ENCODE results near the gene OTOS. TPM values are rescaled to one million over a fixed set of nuclear protein-coding genes. Genes with fewer than 3 reads are reported as not detected.

The OTOS gene
- polyA plus RNA-seq, 1 donor from 2014 or later = not detected

DNA sequence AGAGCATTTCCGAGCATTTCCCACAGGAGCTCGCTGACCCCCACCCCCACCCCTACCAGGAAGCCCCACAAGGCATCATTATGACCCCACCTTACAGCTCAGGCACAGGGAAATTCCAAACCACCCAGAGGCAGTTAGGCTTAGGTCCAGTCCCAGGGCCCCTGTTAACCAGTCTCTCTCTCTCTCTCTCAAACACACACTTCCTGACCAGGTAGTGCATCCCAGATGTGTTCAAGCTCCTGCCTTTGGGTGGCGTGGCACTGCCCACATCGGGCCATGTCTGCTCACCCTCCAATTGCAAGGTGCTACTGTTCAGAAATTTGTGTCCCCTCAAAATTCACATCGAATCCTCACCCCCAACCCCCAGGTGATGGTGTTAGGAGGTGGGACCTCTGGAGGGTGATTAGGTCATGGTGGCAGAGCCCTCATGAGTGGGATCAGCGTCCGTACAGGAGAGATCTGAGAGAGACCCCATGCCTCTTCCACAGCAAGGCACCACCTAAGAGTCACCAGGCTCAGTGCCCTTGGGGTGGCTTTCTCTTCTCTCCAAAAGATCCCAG is 13.2 kb downstream of the OTOS start:
- H3F3A ChIP-seq (ENCODE audit: insufficient read depth, low read length, poor library complexity, severe bottlenecking) = no peaks in the 10 kb centered on the region
- no peaks in the 10 kb centered on the region for H4K20me1 ChIP-seq (ENCODE audit: insufficient read depth)
- TF ChIP-seq, protein P1, sequence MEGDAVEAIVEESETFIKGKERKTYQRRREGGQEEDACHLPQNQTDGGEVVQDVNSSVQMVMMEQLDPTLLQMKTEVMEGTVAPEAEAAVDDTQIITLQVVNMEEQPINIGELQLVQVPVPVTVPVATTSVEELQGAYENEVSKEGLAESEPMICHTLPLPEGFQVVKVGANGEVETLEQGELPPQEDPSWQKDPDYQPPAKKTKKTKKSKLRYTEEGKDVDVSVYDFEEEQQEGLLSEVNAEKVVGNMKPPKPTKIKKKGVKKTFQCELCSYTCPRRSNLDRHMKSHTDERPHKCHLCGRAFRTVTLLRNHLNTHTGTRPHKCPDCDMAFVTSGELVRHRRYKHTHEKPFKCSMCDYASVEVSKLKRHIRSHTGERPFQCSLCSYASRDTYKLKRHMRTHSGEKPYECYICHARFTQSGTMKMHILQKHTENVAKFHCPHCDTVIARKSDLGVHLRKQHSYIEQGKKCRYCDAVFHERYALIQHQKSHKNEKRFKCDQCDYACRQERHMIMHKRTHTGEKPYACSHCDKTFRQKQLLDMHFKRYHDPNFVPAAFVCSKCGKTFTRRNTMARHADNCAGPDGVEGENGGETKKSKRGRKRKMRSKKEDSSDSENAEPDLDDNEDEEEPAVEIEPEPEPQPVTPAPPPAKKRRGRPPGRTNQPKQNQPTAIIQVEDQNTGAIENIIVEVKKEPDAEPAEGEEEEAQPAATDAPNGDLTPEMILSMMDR (IDR thresholded peaks at IDR 0.05; ENCODE audit: poor library complexity, severe bottlenecking) = no peak
- TF ChIP-seq TAF1 (IDR thresholded peaks at IDR 0.05; ENCODE audit: low read depth) (no peak), EZH2 (IDR thresholded peaks at IDR 0.05; ENCODE audit: borderline replicate concordance, insufficient read depth, low read length, poor library complexity, severe bottlenecking) (no peak), RAD21 (conservative IDR thresholded peaks at IDR 0.05) (no peak), MXI1 (conservative IDR thresholded peaks at IDR 0.05; ENCODE audit: poor library complexity, severe bottlenecking) (no peak), EP300 (conservative IDR thresholded peaks at IDR 0.05; ENCODE audit: poor library complexity, severe bottlenecking) (no peak), POLR2AphosphoS5 (IDR thresholded peaks at IDR 0.05) (no peak)
- H3K27ac ChIP-seq (ENCODE audit: low read length) = no peak overlapping the region
- H3K4me3 ChIP-seq (ENCODE audit: low read length) = no peak overlapping the region
- no peaks in the 10 kb centered on the region for H3K79me2 ChIP-seq (replicated peaks; ENCODE audit: insufficient read depth, low read length)
- H3K9ac ChIP-seq (ENCODE audit: low read length) = no peak overlapping the region
- no peaks in the 10 kb centered on the region for H3K36me3 ChIP-seq (ENCODE audit: insufficient read depth, low read length)
- no peaks in the 10 kb centered on the region for H3K9me2 ChIP-seq (ENCODE audit: insufficient read depth, low read length)
- H3K27me3 ChIP-seq (ENCODE audit: insufficient read depth, low read depth, low read length) = no peaks in the 10 kb centered on the region
- H3K4me2 ChIP-seq (ENCODE audit: low read length) = no peak overlapping the region
- no peak overlapping the region for H2AFZ ChIP-seq (ENCODE audit: low read depth, low read length)
- H3K9me3 ChIP-seq (ENCODE audit: low read length) = no peaks in the 10 kb centered on the region

DNA sequence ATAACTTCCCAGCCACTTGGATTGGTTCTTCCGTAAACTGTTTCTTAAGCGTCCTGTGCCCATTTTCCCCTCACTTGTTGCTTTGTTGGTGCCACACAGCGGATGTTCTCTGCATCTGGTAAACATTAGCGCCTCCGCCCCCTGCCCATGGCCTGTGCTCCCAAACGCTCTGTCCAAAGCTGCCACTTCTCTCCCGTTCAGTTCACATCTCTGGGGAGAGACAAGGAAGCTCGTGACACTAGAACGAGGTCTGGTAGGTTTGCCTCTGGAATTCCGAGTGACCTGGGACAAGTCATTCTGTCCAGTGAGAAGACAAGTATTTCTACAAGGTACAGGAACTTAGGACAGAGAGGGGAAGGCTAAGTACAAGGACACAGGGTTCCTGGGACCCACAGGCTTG is 13.7 kb downstream of the OTOS start:
- H3K9me2 ChIP-seq (ENCODE audit: insufficient read depth, low read length) = no peaks in the 10 kb centered on the region
- TF ChIP-seq MXI1 (conservative IDR thresholded peaks at IDR 0.05; ENCODE audit: poor library complexity, severe bottlenecking) = no peak
- TF ChIP-seq, protein P2, sequence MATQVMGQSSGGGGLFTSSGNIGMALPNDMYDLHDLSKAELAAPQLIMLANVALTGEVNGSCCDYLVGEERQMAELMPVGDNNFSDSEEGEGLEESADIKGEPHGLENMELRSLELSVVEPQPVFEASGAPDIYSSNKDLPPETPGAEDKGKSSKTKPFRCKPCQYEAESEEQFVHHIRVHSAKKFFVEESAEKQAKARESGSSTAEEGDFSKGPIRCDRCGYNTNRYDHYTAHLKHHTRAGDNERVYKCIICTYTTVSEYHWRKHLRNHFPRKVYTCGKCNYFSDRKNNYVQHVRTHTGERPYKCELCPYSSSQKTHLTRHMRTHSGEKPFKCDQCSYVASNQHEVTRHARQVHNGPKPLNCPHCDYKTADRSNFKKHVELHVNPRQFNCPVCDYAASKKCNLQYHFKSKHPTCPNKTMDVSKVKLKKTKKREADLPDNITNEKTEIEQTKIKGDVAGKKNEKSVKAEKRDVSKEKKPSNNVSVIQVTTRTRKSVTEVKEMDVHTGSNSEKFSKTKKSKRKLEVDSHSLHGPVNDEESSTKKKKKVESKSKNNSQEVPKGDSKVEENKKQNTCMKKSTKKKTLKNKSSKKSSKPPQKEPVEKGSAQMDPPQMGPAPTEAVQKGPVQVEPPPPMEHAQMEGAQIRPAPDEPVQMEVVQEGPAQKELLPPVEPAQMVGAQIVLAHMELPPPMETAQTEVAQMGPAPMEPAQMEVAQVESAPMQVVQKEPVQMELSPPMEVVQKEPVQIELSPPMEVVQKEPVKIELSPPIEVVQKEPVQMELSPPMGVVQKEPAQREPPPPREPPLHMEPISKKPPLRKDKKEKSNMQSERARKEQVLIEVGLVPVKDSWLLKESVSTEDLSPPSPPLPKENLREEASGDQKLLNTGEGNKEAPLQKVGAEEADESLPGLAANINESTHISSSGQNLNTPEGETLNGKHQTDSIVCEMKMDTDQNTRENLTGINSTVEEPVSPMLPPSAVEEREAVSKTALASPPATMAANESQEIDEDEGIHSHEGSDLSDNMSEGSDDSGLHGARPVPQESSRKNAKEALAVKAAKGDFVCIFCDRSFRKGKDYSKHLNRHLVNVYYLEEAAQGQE (IDR thresholded peaks at IDR 0.05; ENCODE audit: borderline replicate concordance) = no peak
- H2AFZ ChIP-seq (ENCODE audit: low read depth, low read length) = no peak overlapping the region
- H4K20me1 ChIP-seq (ENCODE audit: insufficient read depth) = no peaks in the 10 kb centered on the region
- H3K27ac ChIP-seq (ENCODE audit: low read length) = no peak overlapping the region
- no peaks in the 10 kb centered on the region for H3K79me2 ChIP-seq (replicated peaks; ENCODE audit: insufficient read depth, low read length)
- no peak overlapping the region for H3K9ac ChIP-seq (ENCODE audit: low read length)
- H3K4me3 ChIP-seq (ENCODE audit: low read length) = no peak overlapping the region
- no peak overlapping the region for H3K4me2 ChIP-seq (ENCODE audit: low read length)
- H3K9me3 ChIP-seq (ENCODE audit: low read length) = no peaks in the 10 kb centered on the region
- no peaks in the 10 kb centered on the region for H3F3A ChIP-seq (ENCODE audit: insufficient read depth, low read length, poor library complexity, severe bottlenecking)
- no peaks in the 10 kb centered on the region for H3K27me3 ChIP-seq (ENCODE audit: insufficient read depth, low read depth, low read length)
- H3K36me3 ChIP-seq (ENCODE audit: insufficient read depth, low read length) = no peaks in the 10 kb centered on the region

DNA sequence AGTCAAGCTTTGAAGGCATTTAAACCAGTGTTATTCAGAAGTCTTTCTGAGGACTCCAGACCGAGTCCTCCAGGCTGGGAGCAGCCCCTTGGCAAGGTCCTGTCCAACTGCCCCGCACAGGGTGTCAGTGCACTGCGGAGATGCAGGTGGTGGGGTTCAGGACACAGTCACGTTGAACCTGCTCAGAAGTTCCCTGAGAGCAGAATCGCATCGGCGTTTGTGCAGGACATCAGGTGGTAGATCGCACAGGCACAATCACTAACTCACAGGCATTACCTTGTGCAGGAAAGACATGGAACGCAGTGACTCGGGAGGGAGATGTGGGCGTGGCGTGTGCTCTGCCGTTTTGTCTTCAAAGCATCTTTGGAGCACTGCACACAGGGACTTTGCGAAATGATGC is 14.7 kb downstream of the OTOS start:
- Histone ChIP-seq H2AFZ (ENCODE audit: low read depth, low read length) (no peak overlapping the region), H3K9ac (ENCODE audit: low read length) (no peak overlapping the region), H3K9me2 (ENCODE audit: insufficient read depth, low read length) (no peaks in the 10 kb centered on the region), H3F3A (ENCODE audit: insufficient read depth, low read length, poor library complexity, severe bottlenecking) (no peaks in the 10 kb centered on the region), H3K4me2 (ENCODE audit: low read length) (no peak overlapping the region), H3K27me3 (ENCODE audit: insufficient read depth, low read depth, low read length) (no peaks in the 10 kb centered on the region), H3K27ac (ENCODE audit: low read length) (no peak overlapping the region), H3K79me2 (replicated peaks; ENCODE audit: insufficient read depth, low read length) (no peaks in the 10 kb centered on the region), H3K4me3 (ENCODE audit: low read length) (no peak overlapping the region), H3K36me3 (ENCODE audit: insufficient read depth, low read length) (no peaks in the 10 kb centered on the region), H3K9me3 (ENCODE audit: low read length) (no peaks in the 10 kb centered on the region), H4K20me1 (ENCODE audit: insufficient read depth) (no peaks in the 10 kb centered on the region)
- TF ChIP-seq POLR2AphosphoS5 (IDR thresholded peaks at IDR 0.05) (no peak), RAD21 (conservative IDR thresholded peaks at IDR 0.05) (no peak), MXI1 (conservative IDR thresholded peaks at IDR 0.05; ENCODE audit: poor library complexity, severe bottlenecking) (no peak)
- TF ChIP-seq, protein P2 (IDR thresholded peaks at IDR 0.05; ENCODE audit: borderline replicate concordance) = no peak

Data from neural cell (in vitro differentiated cells).